Left lobe of liver (tissue), 2 donors: ENCODE measurements around the gene TBRG1. TPM values are rescaled to one million over a fixed set of nuclear protein-coding genes. Genes with fewer than 3 reads are reported as not detected.
"Not testable (repeated sequence)": the region's sequence is repeated elsewhere in the genome, so short reads cannot be mapped to it uniquely, and the experiment has no call there.

ENCODE experiments used
- ATAC-seq: fragments of 200-7000 bp; cut with Tn5 transposase; one replicate; pipeline ENCODE4 v1.9.1; 2020; ENCODE audit warnings: mild to moderate bottlenecking, moderate library complexity
- DNase-seq: peaks from one replicate; pipeline ENCODE4 v3.0.0-alpha.2; 2020; ENCODE audit warnings: low spot score
- total RNA-seq: library from RNA; stranded (reverse); gene quantifications from one replicate; pipeline ENCODE4 v1.2.1, GENCODE V29; 2021
- donor health status: DM: no; HTN: no; CAD: no; lungs with moderate emphysema.
- donor health status: DM: no; HTN: yes; CAD: no.

The TBRG1 gene
- total RNA-seq: 23.3 TPM

GRCh38 chr11:124622531-124623451 is at the start of gene TBRG1:
TSS of gene TBRG1 (plus strand) at chr11:124622864. CDS start at chr11:124623084, 220 bp downstream.
- DNase-seq (peak; percentile 87), ATAC-seq (peak; percentile 98)

GRCh38 chr11:124577716-124578427 is 44.8 kb upstream of the TBRG1 start:
- ATAC-seq: no peak
- DNase-seq: no peak

GRCh38 chr11:124578761-124579160 is 43.9 kb upstream of the TBRG1 start:
- ATAC-seq: no peak

GRCh38 chr11:124581817-124582216 is 40.8 kb upstream of the TBRG1 start:
- DNase-seq (no peak), ATAC-seq (no peak)

More at GRCh38 chr11:124578761-124579160, 43.9 kb upstream of the TBRG1 start:
- DNase-seq: no peak

GRCh38 chr11:124582565-124582964 is 40.1 kb upstream of the TBRG1 start:
- ATAC-seq (no peak), DNase-seq (no peak)

- no peak for DNase-seq
- no peak for ATAC-seq
These were observed 38.9 kb upstream of the TBRG1 start for GRCh38 chr11:124583781-124584180.

GRCh38 chr11:124584681-124585372 is 37.8 kb upstream of the TBRG1 start:
- ATAC-seq (no peak), DNase-seq (no peak)

GRCh38 chr11:124586238-124586860 is 36.3 kb upstream of the TBRG1 start:
- DNase-seq (no peak), ATAC-seq (peak; percentile 77)

GRCh38 chr11:124591430-124591829 is 31.2 kb upstream of the TBRG1 start:
- DNase-seq (no peak), ATAC-seq (no peak)

- DNase-seq: no peak
- no peak for ATAC-seq
These were observed 30.0 kb upstream of the TBRG1 start for GRCh38 chr11:124592627-124593026.

- ATAC-seq: no peak
- DNase-seq: no peak
These were observed 27.4 kb upstream of the TBRG1 start for GRCh38 chr11:124595302-124595701.

GRCh38 chr11:124597626-124598025 is 25.0 kb upstream of the TBRG1 start:
- ATAC-seq: no peak
- no peak for DNase-seq

GRCh38 chr11:124600621-124601320 is 21.9 kb upstream of the TBRG1 start:
- DNase-seq (no peak), ATAC-seq (no peak)

GRCh38 chr11:124602193-124602592 is 20.5 kb upstream of the TBRG1 start:
- DNase-seq (no peak), ATAC-seq (no peak)

- DNase-seq, ATAC-seq: not testable (repeated sequence)
These were observed 19.9 kb upstream of the TBRG1 start for GRCh38 chr11:124602723-124603122.

GRCh38 chr11:124605719-124606118 is 16.9 kb upstream of the TBRG1 start:
- no peak for DNase-seq
- ATAC-seq: peak; percentile 25

- DNase-seq (no peak), ATAC-seq (no peak)
These were observed 14.5 kb upstream of the TBRG1 start for GRCh38 chr11:124608147-124608546.

GRCh38 chr11:124610295-124610694 is 12.4 kb upstream of the TBRG1 start:
- DNase-seq: no peak
- no peak for ATAC-seq

GRCh38 chr11:124611064-124611463 is 11.6 kb upstream of the TBRG1 start, which contains the start of gene PANX3:
TSS of gene PANX3 (plus strand) at chr11:124611428. CDS start at chr11:124611557, 129 bp downstream.
- ATAC-seq (no peak), DNase-seq (no peak)

- ATAC-seq: no peak
- DNase-seq: no peak
These were observed 10.6 kb upstream of the TBRG1 start for GRCh38 chr11:124612045-124612444.
